Measurements from ENCODE around the gene BPGM. TPM values are rescaled to one million over a fixed set of nuclear protein-coding genes. Genes with fewer than 3 reads are reported as not detected.

The BPGM gene
- total RNA-seq, 1 donor from 2014 or later: 37.4 TPM

GRCh38 chr7:134704827-134705226 is 58.2 kb downstream of the BPGM start:
- Mint-ChIP-seq H3K27ac (ENCODE audit: unreplicated experiment) (no peak overlapping the region), H3K9me3 (ENCODE audit: unreplicated experiment) (no peaks in the 10 kb centered on the region), H3K4me1 (ENCODE audit: low read depth, unreplicated experiment) (peaks cover 27% of the 10 kb centered on the region), H3K27me3 (ENCODE audit: low read depth, unreplicated experiment) (no peaks in the 10 kb centered on the region), H3K36me3 (ENCODE audit: low read depth, unreplicated experiment) (no peaks in the 10 kb centered on the region), H3K4me3 (ENCODE audit: unreplicated experiment) (no peak overlapping the region)
- no peak overlapping the region for H2AFZ ChIP-seq (ENCODE audit: low read depth, low read length)
- DNase-seq (ENCODE audit: low read depth): no peak
- no peaks in the 10 kb centered on the region for H4K20me1 ChIP-seq (ENCODE audit: insufficient read depth, low read length)
- H3K9ac ChIP-seq (ENCODE audit: low read length): no peak overlapping the region
- no peak for FAIRE-seq
- no peak overlapping the region for H3K27ac ChIP-seq (ENCODE audit: low read depth, low read length)
- peaks cover 21% of the 10 kb centered on the region for H3K4me1 ChIP-seq (ENCODE audit: insufficient read depth, low read length)
- no peak overlapping the region for H3K4me3 ChIP-seq (ENCODE audit: insufficient read depth, low read depth, low read length)
- H3K9me3 ChIP-seq (ENCODE audit: insufficient read depth, low read depth, low read length): no peaks in the 10 kb centered on the region
- no peaks in the 10 kb centered on the region for H3K36me3 ChIP-seq (ENCODE audit: insufficient read depth, low read length)
- TF ChIP-seq EZH2 (IDR thresholded peaks at IDR 0.05; ENCODE audit: insufficient read depth, low read length) (no peak), CTCF (IDR thresholded peaks at IDR 0.05; ENCODE audit: insufficient read depth, low read depth, low read length) (no peak)
- no peaks in the 10 kb centered on the region for H3K27me3 ChIP-seq (ENCODE audit: insufficient read depth, low read length)
- no peaks in the 10 kb centered on the region for H3K79me2 ChIP-seq (ENCODE audit: insufficient read depth, low read length)
- H3K4me2 ChIP-seq (ENCODE audit: low read length): no peak overlapping the region

GRCh38 chr7:134705716-134706115 is 59.1 kb downstream of the BPGM start:
- Histone ChIP-seq H3K27me3 (ENCODE audit: insufficient read depth, low read length) (no peaks in the 10 kb centered on the region), H3K9ac (ENCODE audit: low read length) (no peak overlapping the region), H2AFZ (ENCODE audit: low read depth, low read length) (no peak overlapping the region), H3K4me1 (ENCODE audit: insufficient read depth, low read length) (peaks cover 21% of the 10 kb centered on the region), H4K20me1 (ENCODE audit: insufficient read depth, low read length) (no peaks in the 10 kb centered on the region), H3K27ac (ENCODE audit: low read depth, low read length) (no peak overlapping the region), H3K9me3 (ENCODE audit: insufficient read depth, low read depth, low read length) (no peaks in the 10 kb centered on the region), H3K4me3 (ENCODE audit: insufficient read depth, low read depth, low read length) (no peak overlapping the region), H3K36me3 (ENCODE audit: insufficient read depth, low read length) (no peaks in the 10 kb centered on the region), H3K79me2 (ENCODE audit: insufficient read depth, low read length) (no peaks in the 10 kb centered on the region), H3K4me2 (ENCODE audit: low read length) (no peak overlapping the region)
- no peaks in the 10 kb centered on the region for H3K9me3 Mint-ChIP-seq (ENCODE audit: unreplicated experiment)
- H3K4me3 Mint-ChIP-seq (ENCODE audit: unreplicated experiment): no peak overlapping the region
- no peak for DNase-seq (ENCODE audit: low read depth)
- FAIRE-seq: no peak
- H3K36me3 Mint-ChIP-seq (ENCODE audit: low read depth, unreplicated experiment): no peaks in the 10 kb centered on the region
- no peaks in the 10 kb centered on the region for H3K27me3 Mint-ChIP-seq (ENCODE audit: low read depth, unreplicated experiment)
- no peak overlapping the region for H3K27ac Mint-ChIP-seq (ENCODE audit: unreplicated experiment)
- H3K4me1 Mint-ChIP-seq (ENCODE audit: low read depth, unreplicated experiment): peaks cover 26% of the 10 kb centered on the region
- TF ChIP-seq CTCF (IDR thresholded peaks at IDR 0.05; ENCODE audit: insufficient read depth, low read depth, low read length) (no peak), EZH2 (IDR thresholded peaks at IDR 0.05; ENCODE audit: insufficient read depth, low read length) (no peak)

- no peak for FAIRE-seq
- peaks cover 25% of the 10 kb centered on the region for H3K4me1 ChIP-seq (ENCODE audit: insufficient read depth, low read length)
Observed at GRCh38 chr7:134706468-134706867, 59.8 kb downstream of the BPGM start.

More at GRCh38 chr7:134706468-134706867, 59.8 kb downstream of the BPGM start:
- H3K9me3 Mint-ChIP-seq (ENCODE audit: unreplicated experiment): no peaks in the 10 kb centered on the region
- no peak overlapping the region for H3K27ac ChIP-seq (ENCODE audit: low read depth, low read length)
- no peaks in the 10 kb centered on the region for H3K36me3 ChIP-seq (ENCODE audit: insufficient read depth, low read length)
- H3K27me3 ChIP-seq (ENCODE audit: insufficient read depth, low read length): no peaks in the 10 kb centered on the region
- no peak overlapping the region for H3K4me3 Mint-ChIP-seq (ENCODE audit: unreplicated experiment)
- H3K4me1 Mint-ChIP-seq (ENCODE audit: low read depth, unreplicated experiment): peaks cover 34% of the 10 kb centered on the region
- no peak for TF ChIP-seq CTCF (IDR thresholded peaks at IDR 0.05; ENCODE audit: insufficient read depth, low read depth, low read length)
- no peak for TF ChIP-seq EZH2 (IDR thresholded peaks at IDR 0.05; ENCODE audit: insufficient read depth, low read length)
- H3K36me3 Mint-ChIP-seq (ENCODE audit: low read depth, unreplicated experiment): no peaks in the 10 kb centered on the region
- H3K4me3 ChIP-seq (ENCODE audit: insufficient read depth, low read depth, low read length): no peak overlapping the region
- no peak overlapping the region for H3K9ac ChIP-seq (ENCODE audit: low read length)
- H4K20me1 ChIP-seq (ENCODE audit: insufficient read depth, low read length): no peaks in the 10 kb centered on the region
- H3K27me3 Mint-ChIP-seq (ENCODE audit: low read depth, unreplicated experiment): no peaks in the 10 kb centered on the region
- H3K79me2 ChIP-seq (ENCODE audit: insufficient read depth, low read length): no peaks in the 10 kb centered on the region
- H3K9me3 ChIP-seq (ENCODE audit: insufficient read depth, low read depth, low read length): no peaks in the 10 kb centered on the region
- H3K27ac Mint-ChIP-seq (ENCODE audit: unreplicated experiment): peak overlapping the region; percentile 41
- no peak overlapping the region for H3K4me2 ChIP-seq (ENCODE audit: low read length)
- H2AFZ ChIP-seq (ENCODE audit: low read depth, low read length): no peak overlapping the region
- no peak for DNase-seq (ENCODE audit: low read depth)
